Measurements from ENCODE around the gene FHAD1. TPM values are rescaled to one million over a fixed set of nuclear protein-coding genes. Genes with fewer than 3 reads are reported as not detected.

The FHAD1 gene
- total and polyA plus RNA-seq, 9 of the 15 experiments (the other 6 are each of a cell fraction or from before 2014, with no cell fraction given), result 0.32 to 2.1 (median 1.5) TPM; not detected in 1

DNA sequence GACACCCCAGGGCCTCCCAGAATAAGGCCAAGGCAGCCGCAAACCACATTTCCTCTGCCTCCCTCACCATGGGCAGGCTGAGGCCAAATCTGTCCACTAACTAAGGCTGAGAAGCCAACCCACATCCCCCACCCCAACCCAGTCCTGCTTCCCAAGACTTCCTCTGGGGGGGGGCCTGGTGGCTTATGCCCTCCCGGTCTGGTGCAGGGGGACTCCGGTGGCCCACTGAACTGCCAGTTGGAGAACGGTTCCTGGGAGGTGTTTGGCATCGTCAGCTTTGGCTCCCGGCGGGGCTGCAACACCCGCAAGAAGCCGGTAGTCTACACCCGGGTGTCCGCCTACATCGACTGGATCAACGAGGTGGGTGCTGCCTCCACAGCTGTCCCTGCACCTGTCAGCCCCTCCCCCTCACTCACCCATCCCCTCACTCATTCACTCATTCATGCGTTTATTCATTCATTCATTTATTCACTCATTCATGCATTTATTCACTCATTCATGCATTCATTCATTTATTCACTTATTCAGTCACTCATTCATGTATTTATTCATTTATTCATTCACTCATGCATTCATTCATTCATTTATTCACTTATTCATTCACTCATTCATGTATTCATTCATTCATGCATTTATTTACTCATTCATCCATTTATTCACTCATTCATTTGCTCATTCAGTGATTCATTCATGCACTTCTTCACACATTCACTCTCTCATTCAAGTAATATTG is 198.5 kb downstream of the FHAD1 start:
- Histone ChIP-seq H3K27me3 (ENCODE audit: control insufficient read depth in 2 of 2, insufficient read depth in 2 of 2, low read length in 2 of 2) (no peaks in the 10 kb centered on the region), H3K9ac (ENCODE audit: insufficient read depth in 1 of 2, low read depth in 2 of 2, low read length in 2 of 2) (no peak overlapping the region), H3K27ac (ENCODE audit: extremely low read depth, low read depth, low read length) (no peak overlapping the region), H3K36me3 (ENCODE audit: control insufficient read depth, insufficient read depth, low read length) (no peaks in the 10 kb centered on the region), H4K20me1 (replicated peaks; ENCODE audit: control insufficient read depth, insufficient read depth, low read length) (no peaks in the 10 kb centered on the region), H3K79me2 (ENCODE audit: control insufficient read depth, insufficient read depth, low read length) (no peaks in the 10 kb centered on the region), H3K9me3 (replicated peaks; ENCODE audit: control insufficient read depth, insufficient read depth, low read depth, low read length) (no peaks in the 10 kb centered on the region), H3K4me1 (replicated peaks in 1 of 2; ENCODE audit: control insufficient read depth in 2 of 2, insufficient read depth in 2 of 2, low read length in 2 of 2) (peaks cover 7 to 12% of the 10 kb centered on the region in 2 experiments; a peak in 4 of 5 replicates), H2AFZ (ENCODE audit: low read depth, low read length) (no peak overlapping the region), H3K9me1 (ENCODE audit: control insufficient read depth, insufficient read depth, low read length) (no peaks in the 10 kb centered on the region), H3K4me2 (ENCODE audit: insufficient read depth, low read length) (no peak overlapping the region), H3K4me3 (no peak overlapping the region)
- FAIRE-seq, result no peak
- in situ Hi-C loops (cut with MboI) (no loop called here), intact Hi-C loops (cut with micrococcal nuclease) (no loop called here)
- DNase-seq (ENCODE audit: extremely low read depth in 1 of 4, low spot score in 3 of 4), result no peak
- ATAC-seq, result no peak
- 52% methylated on average over 14 of the region's 14 CpGs for WGBS (ENCODE audit: insufficient coverage, low coverage, missing lambda C conversion rate)
- ChIA-PET CTCF (ENCODE audit: low intra/inter-chr PET ratio) (interaction anchor here (0.6 kb wide), 2 partner anchors 11 to 82 kb away, joined by 3 read pairs; partner anchors contain the start of gene CELA2A), POLR2A (no interaction called here)
- no TSS peak for BruUV-seq (replicated peaks)
- TF ChIP-seq ZNF24 (IDR thresholded peaks at IDR 0.05) (peak; percentile 99), EGR1 (conservative IDR thresholded peaks at IDR 0.05) (no peak), KDM1A (IDR thresholded peaks at IDR 0.05) (peak in 1 of 2 experiments; percentile 12; a peak in 1 of 4 replicates), NFRKB (IDR thresholded peaks at IDR 0.05; ENCODE audit: low read depth) (peak; percentile 42; the same call in 1 of the 2 replicates)
- TF ChIP-seq, protein P1, sequence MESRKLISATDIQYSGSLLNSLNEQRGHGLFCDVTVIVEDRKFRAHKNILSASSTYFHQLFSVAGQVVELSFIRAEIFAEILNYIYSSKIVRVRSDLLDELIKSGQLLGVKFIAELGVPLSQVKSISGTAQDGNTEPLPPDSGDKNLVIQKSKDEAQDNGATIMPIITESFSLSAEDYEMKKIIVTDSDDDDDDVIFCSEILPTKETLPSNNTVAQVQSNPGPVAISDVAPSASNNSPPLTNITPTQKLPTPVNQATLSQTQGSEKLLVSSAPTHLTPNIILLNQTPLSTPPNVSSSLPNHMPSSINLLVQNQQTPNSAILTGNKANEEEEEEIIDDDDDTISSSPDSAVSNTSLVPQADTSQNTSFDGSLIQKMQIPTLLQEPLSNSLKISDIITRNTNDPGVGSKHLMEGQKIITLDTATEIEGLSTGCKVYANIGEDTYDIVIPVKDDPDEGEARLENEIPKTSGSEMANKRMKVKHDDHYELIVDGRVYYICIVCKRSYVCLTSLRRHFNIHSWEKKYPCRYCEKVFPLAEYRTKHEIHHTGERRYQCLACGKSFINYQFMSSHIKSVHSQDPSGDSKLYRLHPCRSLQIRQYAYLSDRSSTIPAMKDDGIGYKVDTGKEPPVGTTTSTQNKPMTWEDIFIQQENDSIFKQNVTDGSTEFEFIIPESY (CRISPR knock-in tag; IDR thresholded peaks at IDR 0.05), result peak; percentile 87
- TF ChIP-seq, protein P2, sequence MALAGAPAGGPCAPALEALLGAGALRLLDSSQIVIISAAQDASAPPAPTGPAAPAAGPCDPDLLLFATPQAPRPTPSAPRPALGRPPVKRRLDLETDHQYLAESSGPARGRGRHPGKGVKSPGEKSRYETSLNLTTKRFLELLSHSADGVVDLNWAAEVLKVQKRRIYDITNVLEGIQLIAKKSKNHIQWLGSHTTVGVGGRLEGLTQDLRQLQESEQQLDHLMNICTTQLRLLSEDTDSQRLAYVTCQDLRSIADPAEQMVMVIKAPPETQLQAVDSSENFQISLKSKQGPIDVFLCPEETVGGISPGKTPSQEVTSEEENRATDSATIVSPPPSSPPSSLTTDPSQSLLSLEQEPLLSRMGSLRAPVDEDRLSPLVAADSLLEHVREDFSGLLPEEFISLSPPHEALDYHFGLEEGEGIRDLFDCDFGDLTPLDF (CRISPR knock-in tag; IDR thresholded peaks at IDR 0.05), result no peak
- TF ChIP-seq, protein P3, sequence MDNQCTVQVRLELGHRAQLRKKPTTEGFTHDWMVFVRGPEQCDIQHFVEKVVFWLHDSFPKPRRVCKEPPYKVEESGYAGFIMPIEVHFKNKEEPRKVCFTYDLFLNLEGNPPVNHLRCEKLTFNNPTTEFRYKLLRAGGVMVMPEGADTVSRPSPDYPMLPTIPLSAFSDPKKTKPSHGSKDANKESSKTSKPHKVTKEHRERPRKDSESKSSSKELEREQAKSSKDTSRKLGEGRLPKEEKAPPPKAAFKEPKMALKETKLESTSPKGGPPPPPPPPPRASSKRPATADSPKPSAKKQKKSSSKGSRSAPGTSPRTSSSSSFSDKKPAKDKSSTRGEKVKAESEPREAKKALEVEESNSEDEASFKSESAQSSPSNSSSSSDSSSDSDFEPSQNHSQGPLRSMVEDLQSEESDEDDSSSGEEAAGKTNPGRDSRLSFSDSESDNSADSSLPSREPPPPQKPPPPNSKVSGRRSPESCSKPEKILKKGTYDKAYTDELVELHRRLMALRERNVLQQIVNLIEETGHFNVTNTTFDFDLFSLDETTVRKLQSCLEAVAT (IDR thresholded peaks at IDR 0.05), result no peak

All from K562 (cell line).